SK-N-SH (cell line): ENCODE data around the gene CHD1. TPM values are rescaled to one million over a fixed set of nuclear protein-coding genes. Genes with fewer than 3 reads are reported as not detected.

Experiments used
- CTCF ChIA-PET: fragments of 300-600, 350-600 bp; formaldehyde crosslinking; extraction: SDS; loops from one replicate; lab custom pipeline; 2021; lab: Yijun Ruan, JAX
- POLR2A ChIA-PET: fragments of 350-600 bp; sonication (Branson Sonifier 250); formaldehyde crosslinking; extraction: SDS; loops from one replicate; lab custom pipeline; 2020; ENCODE audit warnings: antibody characterized with exemption, inconsistent platforms; lab: Yijun Ruan, JAX
- DNase-seq: peaks from one replicate; pipeline ENCODE4 v3.0.0; 2012
- H2AFZ ChIP-seq: fragments of 200-600 bp; sonication (generic); 2 replicates; pipeline ENCODE4 v1.8.1; 2016; ENCODE audit warnings: antibody characterized with exemption, mild to moderate bottlenecking, low read depth
- H3F3A ChIP-seq: fragments of 200-600 bp; sonication (generic); replicated peaks from 2 replicates; pipeline ENCODE3; 2016; ENCODE audit warnings: antibody characterized with exemption, mild to moderate bottlenecking; ENCODE audit not compliant: insufficient read depth
- H3K27ac ChIP-seq, 2 experiments: fragments of 200-500 bp in 1 of 2; fragments of 200-600 bp in 1 of 2; sonication (Bioruptor generic) in 1 of 2; sonication (generic), shearing (Covaris generic) in 1 of 2; 2 replicates each; pipeline versions ENCODE4 v1.5.1 to v1.6.1; 2014 to 2016; ENCODE audit warnings: low read depth in 2 of 2, inconsistent platforms in 1 of 2, low read length in 1 of 2, mild to moderate bottlenecking in 1 of 2, mixed read lengths in 1 of 2
- H3K27me3 ChIP-seq: fragments of 200-600 bp; sonication (generic), shearing (Covaris generic); 2 replicates; pipeline ENCODE4 v1.6.1; 2016; ENCODE audit warnings: mixed run types; ENCODE audit not compliant: insufficient read depth
- H3K36me3 ChIP-seq, 2 experiments: fragments of 200-500 bp in 1 of 2; fragments of 200-600 bp in 1 of 2; sonication (Bioruptor generic) in 1 of 2; sonication (generic) in 1 of 2; replicated peaks in 1 of 2; 2 replicates each; pipeline versions ENCODE3 to v1.5.1; 2014 to 2016; ENCODE audit warnings: low read length in 1 of 2, mild to moderate bottlenecking in 1 of 2; ENCODE audit not compliant: insufficient read depth in 2 of 2, control insufficient read depth in 1 of 2
- H3K4me1 ChIP-seq, 2 experiments: fragments of 200-500 bp in 1 of 2; fragments of 200-600 bp in 1 of 2; sonication (Bioruptor generic) in 1 of 2; sonication (generic), shearing (Covaris generic) in 1 of 2; 2 replicates each; pipeline versions ENCODE4 v1.5.1 to v1.6.1; 2014 to 2016; ENCODE audit warnings: low read depth in 1 of 2, low read length in 1 of 2, mixed run types in 1 of 2; ENCODE audit not compliant: insufficient read depth in 2 of 2, control insufficient read depth in 1 of 2
- H3K4me2 ChIP-seq: fragments of 200-600 bp; sonication (generic), shearing (Covaris generic); 2 replicates; pipeline ENCODE4 v1.6.1; 2017; ENCODE audit warnings: mixed run types
- H3K4me3 ChIP-seq, 2 experiments: fragments of 200-500 bp in 1 of 2; fragments of 200-600 bp in 1 of 2; sonication (Bioruptor generic) in 1 of 2; sonication (generic), shearing (Covaris generic) in 1 of 2; 2 replicates each; pipeline versions ENCODE4 v1.5.1 to v1.8.1; 2014 to 2016; ENCODE audit warnings: low read depth in 2 of 2, inconsistent platforms in 1 of 2, low read length in 1 of 2, mild to moderate bottlenecking in 1 of 2, mixed read lengths in 1 of 2, moderate library complexity in 1 of 2
- H3K79me2 ChIP-seq: fragments of 200-600 bp; sonication (generic); 2 replicates; pipeline ENCODE4 v1.8.1; 2017; ENCODE audit warnings: mild to moderate bottlenecking; ENCODE audit not compliant: insufficient read depth
- H3K9ac ChIP-seq: fragments of 200-600 bp; sonication (generic); 2 replicates; pipeline ENCODE4 v1.6.1; 2017; ENCODE audit warnings: mixed run types
- H3K9me2 ChIP-seq: fragments of 200-600 bp; sonication (generic); 2 replicates; pipeline ENCODE4 v1.6.1; 2017; ENCODE audit warnings: mixed run types
- H3K9me3 ChIP-seq: fragments of 200-600 bp; sonication (generic); 2 replicates; pipeline ENCODE4 v1.6.1; 2017; ENCODE audit warnings: mixed run types, mild to moderate bottlenecking, moderate library complexity
- H4K20me1 ChIP-seq: fragments of 200-600 bp; sonication (generic); 2 replicates; pipeline ENCODE4 v1.6.1; 2017; ENCODE audit warnings: mild to moderate bottlenecking, mixed run types; ENCODE audit not compliant: insufficient read depth
- CHD2 ChIP-seq: fragments of 150-350 bp; IDR thresholded peaks from 2 replicates; pipeline ENCODE4 v1.6.1; 2018; ENCODE audit warnings: low read length; ENCODE audit not compliant: partially characterized antibody
- CTCF ChIP-seq: fragments of 200-600 bp; sonication (generic); IDR thresholded peaks from 2 replicates; pipeline ENCODE4 v1.6.1; 2017; ENCODE audit warnings: antibody characterized with exemption, mild to moderate bottlenecking, moderate library complexity
- ELF1 ChIP-seq: IDR thresholded peaks from 2 replicates; pipeline ENCODE4 v1.4.0; 2012
- EP300 ChIP-seq, 2 experiments: IDR thresholded peaks; 2 replicates each; pipeline versions ENCODE4 v1.4.0 to v1.6.1; 2012; ENCODE audit warnings: borderline replicate concordance in 1 of 2, low read depth in 1 of 2, low read length in 1 of 2
- FOSL2 ChIP-seq: IDR thresholded peaks from 2 replicates; pipeline ENCODE4 v1.4.0; 2012; ENCODE audit warnings: low read depth, mild to moderate bottlenecking, moderate library complexity, borderline replicate concordance
- GABPA ChIP-seq: IDR thresholded peaks from 2 replicates; pipeline ENCODE4 v1.4.0; 2012; ENCODE audit warnings: low read depth, mild to moderate bottlenecking
- JUND ChIP-seq: IDR thresholded peaks from 2 replicates; pipeline ENCODE4 v1.4.0; 2012
- MAX ChIP-seq: IDR thresholded peaks from 2 replicates; pipeline ENCODE4 v1.4.0; 2012; ENCODE audit warnings: low read depth
- MEF2A ChIP-seq: IDR thresholded peaks from 2 replicates; pipeline ENCODE4 v1.4.0; 2012; ENCODE audit warnings: low read depth, borderline replicate concordance
- NFIC ChIP-seq: IDR thresholded peaks from 2 replicates; pipeline ENCODE4 v1.4.0; 2012; ENCODE audit warnings: borderline replicate concordance
- NRF1 ChIP-seq: IDR thresholded peaks from 2 replicates; pipeline ENCODE4 v1.6.1; 2012; ENCODE audit warnings: low read depth, mild to moderate bottlenecking, low read length
- PBX3 ChIP-seq: IDR thresholded peaks from 2 replicates; pipeline ENCODE4; 2012
- POLR2AphosphoS5 ChIP-seq: IDR thresholded peaks from 2 replicates; pipeline ENCODE4 v1.6.1; 2012; ENCODE audit warnings: low read depth, low read length
- RAD21 ChIP-seq: IDR thresholded peaks from 2 replicates; pipeline ENCODE4 v1.6.1; 2012; ENCODE audit warnings: mild to moderate bottlenecking, low read length
- RCOR1 ChIP-seq: fragments of 150-350 bp; IDR thresholded peaks from 2 replicates; pipeline ENCODE4 v1.6.1; 2017; ENCODE audit warnings: antibody characterized with exemption, low read length
- RFX5 ChIP-seq: IDR thresholded peaks from 2 replicates; pipeline ENCODE4 v1.6.1; 2012; ENCODE audit warnings: mild to moderate bottlenecking, improper control_type of control experiment, low read length
- SIN3A ChIP-seq: IDR thresholded peaks from 2 replicates; pipeline ENCODE4 v1.6.1; 2012; ENCODE audit warnings: low read depth, mild to moderate bottlenecking, low read length, moderate library complexity, borderline replicate concordance
- SMC3 ChIP-seq: IDR thresholded peaks from 2 replicates; pipeline ENCODE4 v1.6.1; 2012; ENCODE audit warnings: low read depth, low read length, improper control_type of control experiment
- TCF12 ChIP-seq: IDR thresholded peaks from 2 replicates; pipeline ENCODE4 v1.4.0; 2012
- TEAD4 ChIP-seq: IDR thresholded peaks from 2 replicates; pipeline ENCODE4 v1.4.0; 2012; ENCODE audit warnings: mild to moderate bottlenecking, borderline replicate concordance; ENCODE audit not compliant: insufficient read depth
- USF1 ChIP-seq: IDR thresholded peaks from 2 replicates; pipeline ENCODE4 v1.4.0; 2012; ENCODE audit warnings: low read depth, borderline replicate concordance
- YY1 ChIP-seq: IDR thresholded peaks from 2 replicates; pipeline ENCODE4 v1.4.0; 2012; ENCODE audit warnings: low read depth, mild to moderate bottlenecking
- WGBS: methylation state at CpG from one replicate; pipeline ENCODE4 v1.1.6; 2017; ENCODE audit warnings: low lambda C conversion rate; 5-methylcytosine and 5-hydroxymethylcytosine counted together
- polyA plus RNA-seq, 3 experiments: library from polyadenylated mRNA; depleted of rRNA; stranded (reverse); fragments of >200 nt; gene quantifications; 2 replicates each; pipeline ENCODE4 v1.2.3, GENCODE V29; 2012
- TF ChIP-seq, protein P1 (sequence below): fragments of 150-350 bp; IDR thresholded peaks from 2 replicates; pipeline ENCODE4 v1.6.1; 2016; ENCODE audit warnings: mild to moderate bottlenecking, low read depth, low read length

Gene CHD1
- polyA plus RNA-seq, 1 of the 3 experiments (the other 2 are of a cell fraction) = 12.4 TPM

DNA sequence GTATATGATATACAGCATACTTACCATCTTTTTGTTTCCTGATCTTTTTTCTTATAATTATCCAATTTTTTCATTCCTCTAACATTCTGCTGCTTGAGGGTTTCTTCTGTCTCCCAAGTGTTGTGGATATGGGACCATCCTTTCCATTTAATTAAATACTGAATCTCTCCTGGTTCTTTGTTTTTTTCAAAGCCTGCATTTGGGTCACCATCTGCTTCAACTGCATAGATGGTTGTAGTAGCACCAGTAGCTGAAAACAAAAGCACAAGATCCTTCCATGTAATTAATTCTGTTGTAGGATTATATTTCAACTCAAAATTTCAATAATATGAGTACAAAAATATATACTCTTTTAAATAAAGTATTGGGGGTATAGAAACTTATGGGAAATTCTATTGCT, 29.4 kb downstream of the CHD1 start (continued):
- TF ChIP-seq USF1 = no peak
- TF ChIP-seq YY1 = no peak
- TF ChIP-seq NRF1 = no peak
- TF ChIP-seq PBX3 = no peak
- TF ChIP-seq, all 33 proteins: peak for 0

- peaks cover 22% of the 10 kb centered on the region for H3F3A ChIP-seq
- peaks cover 45% of the 10 kb centered on the region for H3K79me2 ChIP-seq
- H3K27ac ChIP-seq = no peak overlapping the region
- H4K20me1 ChIP-seq = no peaks in the 10 kb centered on the region
- no peaks in the 10 kb centered on the region for H3K9me3 ChIP-seq
- H2AFZ ChIP-seq = no peak overlapping the region
- ChIA-PET CTCF (interaction anchor here (0.7 to 1.3 kb wide), 3 partner anchors 134 to 162 kb away, joined by 3 to 4 read pairs (median 4); no protein-coding TSS in a partner anchor), POLR2A (no interaction called here)
- H3K27me3 ChIP-seq = no peaks in the 10 kb centered on the region
- no peaks in the 10 kb centered on the region for H3K9me2 ChIP-seq
- no peak overlapping the region for H3K4me2 ChIP-seq
- peaks cover 81 to 88% of the 10 kb centered on the region in 2 experiments for H3K36me3 ChIP-seq
- no peak for DNase-seq
- H3K4me1 ChIP-seq = peaks cover 0 to 17% of the 10 kb centered on the region in 2 experiments; a peak in 3 of 4 replicates
- H3K4me3 ChIP-seq = no peak overlapping the region
- H3K9ac ChIP-seq = no peak overlapping the region
- TF ChIP-seq TEAD4 (no peak), EP300 (IDR thresholded peaks at IDR 0.05; ENCODE audit: borderline replicate concordance in 1 of 2, low read depth in 1 of 2, low read length in 1 of 2) (no peak), RAD21 (no peak), TCF12 (no peak), YY1 (no peak), ELF1 (no peak), NRF1 (no peak), NFIC (no peak), RCOR1 (no peak), FOSL2 (no peak), SMC3 (no peak), JUND (no peak), CHD2 (no peak), MAX (no peak), RFX5 (no peak)
These were observed 30.1 kb downstream of the CHD1 start for GRCh38 chr5:98898743-98899142.

GRCh38 chr5:98891591-98891990, 37.2 kb downstream of the CHD1 start:
- Histone ChIP-seq H3K79me2 (peaks cover 22% of the 10 kb centered on the region; the same call in 1 of the 2 replicates), H3K4me2 (no peak overlapping the region), H3K9me2 (no peaks in the 10 kb centered on the region), H3K27ac (no peak overlapping the region), H3K4me3 (no peak overlapping the region), H3K4me1 (no peaks in the 10 kb centered on the region; a peak in 1 of 4 replicates), H3K27me3 (no peaks in the 10 kb centered on the region), H4K20me1 (no peaks in the 10 kb centered on the region), H3K9me3 (no peaks in the 10 kb centered on the region), H2AFZ (no peak overlapping the region), H3K36me3 (peaks cover 79 to 95% of the 10 kb centered on the region in 2 experiments), H3F3A (peaks cover 2% of the 10 kb centered on the region), H3K9ac (no peak overlapping the region)
- WGBS = 86% methylated on average over 1 of the region's 1 CpG
- no peak for DNase-seq
- CTCF ChIA-PET = interaction anchor here (0.7 to 1.7 kb wide), 3 partner anchors 12 to 1223 kb away, joined by 3 to 6 read pairs (median 4); no protein-coding TSS in a partner anchor
- TF ChIP-seq, protein P1, sequence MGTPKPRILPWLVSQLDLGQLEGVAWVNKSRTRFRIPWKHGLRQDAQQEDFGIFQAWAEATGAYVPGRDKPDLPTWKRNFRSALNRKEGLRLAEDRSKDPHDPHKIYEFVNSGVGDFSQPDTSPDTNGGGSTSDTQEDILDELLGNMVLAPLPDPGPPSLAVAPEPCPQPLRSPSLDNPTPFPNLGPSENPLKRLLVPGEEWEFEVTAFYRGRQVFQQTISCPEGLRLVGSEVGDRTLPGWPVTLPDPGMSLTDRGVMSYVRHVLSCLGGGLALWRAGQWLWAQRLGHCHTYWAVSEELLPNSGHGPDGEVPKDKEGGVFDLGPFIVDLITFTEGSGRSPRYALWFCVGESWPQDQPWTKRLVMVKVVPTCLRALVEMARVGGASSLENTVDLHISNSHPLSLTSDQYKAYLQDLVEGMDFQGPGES = no peak
- no peak for TF ChIP-seq FOSL2
- TF ChIP-seq SIN3A = no peak
- no peak for TF ChIP-seq GABPA
- TF ChIP-seq CHD2 = no peak
- TF ChIP-seq MEF2A = no peak
- no peak for TF ChIP-seq SMC3
- TF ChIP-seq POLR2AphosphoS5 = no peak
- no peak for TF ChIP-seq CTCF
- TF ChIP-seq JUND = no peak
- no peak for TF ChIP-seq NRF1
- TF ChIP-seq EP300 (IDR thresholded peaks at IDR 0.05; ENCODE audit: borderline replicate concordance in 1 of 2, low read depth in 1 of 2, low read length in 1 of 2) = no peak
- POLR2A ChIA-PET = no interaction called here
